Measurements from ENCODE around the gene KDM4C.
"Not testable (repeated sequence)": the region's sequence is repeated elsewhere in the genome, so short reads cannot be mapped to it uniquely, and the experiment has no call there.

The KDM4C gene

DNA sequence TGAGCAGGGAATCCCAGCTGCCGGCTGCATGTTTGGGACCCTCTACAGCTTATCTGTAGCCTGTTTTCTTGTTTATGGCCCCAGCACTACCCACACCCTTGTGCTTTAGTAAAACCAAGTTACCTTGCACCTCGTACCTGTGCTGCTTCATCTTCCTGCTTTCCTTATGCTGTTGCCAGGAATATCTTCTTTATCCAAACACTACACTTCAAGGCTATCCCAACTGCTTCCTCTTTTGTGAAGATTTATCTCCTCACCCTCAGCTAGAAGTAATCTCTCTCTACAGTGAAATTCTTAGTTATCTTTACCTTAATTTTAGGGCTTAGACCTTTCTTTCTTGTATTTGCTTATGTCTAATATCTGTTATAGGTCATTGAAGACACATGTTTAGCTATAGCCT, 171.1 kb downstream of the KDM4C start:
- DNase-seq (ENCODE audit: low read depth in 4 of 4, low spot score in 1 of 4) = no peak

DNA sequence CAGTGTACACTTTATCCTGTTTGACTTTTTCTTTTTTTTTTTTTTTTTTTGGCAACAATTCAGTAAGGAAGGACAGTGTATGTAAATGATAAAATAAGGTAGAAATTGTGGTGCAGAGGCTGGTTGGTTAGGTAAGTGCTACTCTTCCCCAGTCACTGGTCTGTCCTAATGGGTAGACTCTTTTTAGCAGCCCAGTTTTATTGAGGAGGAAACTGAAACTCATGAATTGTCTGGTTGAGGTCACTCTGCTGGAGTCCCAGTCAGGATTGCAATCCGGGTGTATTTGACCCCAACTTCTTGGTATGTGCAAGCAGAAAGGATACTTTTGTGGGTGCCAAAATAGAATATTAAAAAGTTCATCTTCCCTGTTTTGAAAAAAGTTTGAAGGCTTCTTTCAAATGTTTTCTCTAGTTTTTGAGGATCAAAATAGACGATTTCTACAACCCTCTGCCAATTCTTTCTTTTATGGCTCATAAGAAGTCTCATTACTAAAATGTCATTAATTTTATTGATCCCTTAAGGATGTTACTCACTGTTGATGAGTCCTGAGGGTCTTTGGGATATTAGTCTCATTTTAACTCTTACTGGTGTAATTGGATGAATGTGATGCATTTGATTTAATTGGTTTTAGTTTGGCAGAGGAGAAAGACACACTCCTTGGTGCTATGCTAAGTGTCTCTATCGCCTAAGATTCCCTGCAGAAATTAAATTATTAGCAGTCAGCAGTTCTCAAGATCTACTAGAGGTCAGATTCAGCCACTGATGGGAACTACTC, 171.9 kb downstream of the KDM4C start:
- no peak for DNase-seq (ENCODE audit: low read depth in 4 of 4, low spot score in 1 of 4)

DNA sequence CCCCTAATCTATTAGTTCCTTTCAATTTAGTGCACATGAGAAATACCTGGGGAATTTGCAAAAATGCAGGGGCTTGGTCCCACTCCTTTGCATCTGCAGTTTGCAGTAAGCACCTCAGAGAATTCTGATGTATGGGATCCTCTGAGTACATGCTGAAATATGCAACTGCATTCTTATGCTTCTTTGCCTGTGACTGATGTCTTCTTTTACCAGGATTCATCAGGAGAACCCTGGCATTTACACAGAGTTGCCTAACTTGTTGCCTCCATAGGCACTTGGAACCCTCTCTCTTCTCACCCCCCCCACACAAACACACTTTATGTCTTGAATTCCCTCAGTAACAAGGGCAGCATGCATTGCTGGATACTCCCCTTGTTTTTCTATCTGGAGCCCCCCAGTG, 173.1 kb downstream of the KDM4C start:
- no peak for DNase-seq (ENCODE audit: low read depth in 4 of 4, low spot score in 1 of 4)

DNA sequence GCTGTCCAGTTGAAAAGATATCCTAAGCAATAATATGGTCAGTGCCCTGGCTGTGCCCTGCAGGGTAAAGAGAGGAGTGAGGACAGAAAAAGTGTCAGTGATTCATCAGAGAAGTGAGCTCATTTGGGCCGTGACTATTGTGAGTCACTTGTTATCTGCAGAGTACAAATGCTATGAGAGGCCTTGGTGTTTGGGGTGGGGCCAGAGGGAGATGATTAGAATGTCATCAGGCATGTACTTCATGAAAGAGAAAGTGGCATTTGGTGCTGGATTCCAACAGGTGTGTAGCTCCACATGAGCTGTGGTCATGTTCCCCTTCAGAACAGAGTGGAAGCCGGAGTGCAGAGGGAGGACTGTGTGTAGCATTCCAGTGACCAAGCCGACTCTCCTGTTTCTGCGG, 174.1 kb downstream of the KDM4C start:
- peak in 2 of 4 experiments; percentile 8 to 19 for DNase-seq (ENCODE audit: low read depth in 4 of 4, low spot score in 1 of 4)

DNA sequence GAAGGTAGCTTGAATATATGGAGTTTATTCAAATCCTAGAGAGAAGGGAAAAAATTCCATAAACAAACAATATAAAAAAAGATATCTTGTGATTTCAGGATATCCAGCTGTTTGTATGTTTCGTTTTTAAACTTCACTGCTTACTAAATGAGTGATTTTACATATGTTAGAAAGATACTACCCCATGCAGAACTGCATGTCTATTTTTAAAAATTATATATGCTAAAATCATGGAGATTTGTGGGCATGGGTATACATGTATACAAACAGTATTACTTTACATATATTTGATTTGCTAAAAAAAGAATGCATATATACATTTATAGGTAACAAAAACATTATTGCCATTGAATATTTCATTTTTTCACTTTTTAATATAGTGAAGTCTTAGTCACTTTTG, 178.3 kb downstream of the KDM4C start:
- no peak for DNase-seq (ENCODE audit: low read depth in 4 of 4, low spot score in 1 of 4)

DNA sequence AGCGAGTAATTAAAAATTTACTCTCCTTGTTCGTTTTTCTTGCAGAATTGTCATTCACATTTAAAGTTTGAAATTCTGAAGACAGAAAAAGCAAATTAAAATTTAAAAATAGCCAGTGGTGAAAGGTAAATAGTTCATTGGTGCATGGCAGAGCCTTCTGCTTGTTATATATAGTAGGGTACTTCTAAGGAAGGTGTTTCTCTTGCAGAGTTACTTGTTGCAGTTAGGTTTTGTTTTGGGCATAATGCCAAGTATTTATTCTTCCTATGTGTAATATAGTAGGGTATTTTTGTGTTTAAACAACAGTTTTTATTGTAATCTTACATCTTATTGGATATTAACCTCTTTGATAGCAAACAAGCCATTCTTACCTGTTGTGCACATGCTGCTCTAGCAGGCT, 179.4 kb downstream of the KDM4C start:
- no peak for DNase-seq (ENCODE audit: low read depth in 4 of 4, low spot score in 1 of 4)

DNA sequence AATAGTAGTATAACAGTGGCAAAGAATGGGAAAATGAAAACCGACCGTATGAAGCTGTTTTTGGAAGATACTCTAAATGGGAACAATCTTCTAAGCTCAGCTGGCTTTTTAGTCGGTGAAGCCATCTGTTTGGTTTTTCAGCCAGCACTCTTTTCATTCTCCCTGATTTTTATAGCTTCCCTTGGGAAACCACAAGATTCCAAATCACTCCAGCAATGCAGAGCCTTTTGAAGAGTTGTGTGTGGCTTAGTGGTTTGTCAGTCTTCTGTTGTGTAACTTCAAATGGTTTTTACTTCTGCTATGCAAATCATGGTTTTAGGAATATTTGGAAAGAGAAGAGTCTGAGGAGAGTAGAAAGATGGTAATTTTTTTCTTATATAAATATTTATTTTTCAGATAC, 180.7 kb downstream of the KDM4C start:
- DNase-seq (ENCODE audit: low read depth in 4 of 4, low spot score in 1 of 4) = no peak

DNA sequence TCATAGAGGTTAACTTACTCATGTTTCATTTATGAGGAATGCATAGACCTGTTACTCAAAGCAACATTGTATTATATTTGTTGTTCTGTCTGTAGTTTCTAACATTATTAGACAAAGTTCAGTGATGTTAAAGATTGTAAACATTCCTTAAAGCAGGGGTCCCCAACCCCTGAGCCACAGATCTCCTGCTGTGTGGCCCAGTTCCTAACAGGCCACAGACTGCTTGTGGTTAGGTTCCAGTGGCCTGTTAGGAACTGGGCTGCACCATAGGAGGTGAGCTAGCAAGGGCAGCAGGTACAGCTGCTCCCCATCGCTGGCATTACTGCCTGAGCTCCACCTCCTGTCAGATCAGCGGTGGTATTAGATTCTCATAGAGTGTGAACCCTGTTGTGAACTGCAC, 181.1 kb downstream of the KDM4C start:
- DNase-seq (ENCODE audit: low read depth in 4 of 4, low spot score in 1 of 4) = no peak

DNA sequence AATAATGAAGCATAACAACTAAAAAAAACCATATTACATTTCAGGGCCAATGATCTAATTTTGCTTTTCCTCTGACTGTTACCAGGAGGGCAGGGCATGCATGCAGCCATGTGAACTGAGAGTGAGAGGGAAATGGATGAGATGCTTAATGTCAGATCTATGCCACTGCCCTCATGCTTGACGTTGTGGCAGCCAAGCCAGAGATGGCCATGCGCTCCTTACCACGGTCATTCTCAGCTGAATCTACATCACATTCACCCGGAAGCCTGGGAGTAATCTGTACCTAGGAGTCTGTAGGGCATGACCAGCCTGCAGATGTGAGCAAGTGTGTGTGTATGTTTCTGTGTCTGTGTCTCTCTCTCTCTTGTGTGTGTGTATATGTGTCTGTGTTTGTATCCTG, 183.7 kb downstream of the KDM4C start:
- DNase-seq (ENCODE audit: low read depth in 4 of 4, low spot score in 1 of 4) = no peak

DNA sequence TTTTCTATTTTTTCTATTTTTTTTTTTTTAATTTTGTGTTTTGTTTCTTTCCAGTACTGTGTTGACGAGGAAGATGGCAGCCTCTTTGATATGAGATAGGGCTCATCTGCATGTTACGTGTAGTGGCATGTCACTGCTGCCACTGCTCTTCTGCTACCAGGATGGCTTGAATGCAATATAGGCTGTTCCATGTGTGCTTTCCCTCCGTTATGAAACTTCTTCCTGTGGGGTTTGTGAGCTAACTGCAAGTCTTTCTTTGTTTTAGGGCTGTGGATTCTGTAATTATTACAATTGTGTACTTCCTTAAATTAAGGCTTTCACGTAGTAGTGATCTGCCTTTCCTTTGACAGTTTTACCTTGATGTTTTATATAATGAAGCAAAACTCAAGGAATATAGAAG, 184.6 kb downstream of the KDM4C start:
- DNase-seq (ENCODE audit: low read depth in 4 of 4, low spot score in 1 of 4) = no peak

DNA sequence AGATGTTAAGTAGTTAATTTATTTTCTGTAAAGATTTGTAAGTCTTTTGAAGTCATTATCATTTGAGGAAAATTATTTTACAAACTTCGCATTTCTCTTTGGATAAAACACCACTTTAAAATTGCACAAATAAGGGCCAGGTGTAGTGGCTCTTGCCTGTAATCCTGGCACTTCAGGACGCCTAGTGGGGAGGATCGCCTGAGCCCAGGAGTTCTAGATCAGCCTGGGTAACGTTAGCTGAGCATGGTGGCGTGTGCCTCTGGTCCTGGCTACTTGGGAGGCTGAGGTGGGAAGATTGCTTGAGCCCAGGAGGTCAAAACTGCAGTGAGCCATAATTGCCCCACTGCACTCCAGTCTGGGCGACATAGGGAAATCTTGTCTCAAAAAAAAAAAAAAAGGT, 185.5 kb downstream of the KDM4C start:
- DNase-seq (ENCODE audit: low read depth in 4 of 4, low spot score in 1 of 4) = no peak

DNA sequence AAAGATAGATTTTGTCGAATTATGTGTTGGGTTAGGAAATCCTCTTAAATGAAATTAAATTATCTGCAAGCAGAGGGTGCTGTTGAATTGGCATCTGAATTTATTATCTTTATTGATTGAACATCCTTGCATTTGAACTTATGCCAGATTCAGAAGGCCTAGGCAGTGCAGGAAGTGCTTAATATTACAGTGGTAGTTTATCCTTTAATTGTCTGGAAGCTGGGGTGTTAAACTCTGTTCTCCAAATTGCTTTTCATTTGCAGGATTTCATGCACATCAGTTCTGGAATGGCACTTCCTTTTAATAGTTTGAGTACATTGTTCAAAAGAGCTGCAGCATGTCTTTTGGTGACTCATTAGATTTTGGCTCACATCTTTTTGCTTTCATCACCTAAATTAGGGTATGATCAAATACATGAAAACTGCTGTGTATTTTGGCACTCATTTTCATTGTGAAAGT, 186.3 kb downstream of the KDM4C start:
- no peak for DNase-seq (ENCODE audit: low read depth in 4 of 4, low spot score in 1 of 4)

DNA sequence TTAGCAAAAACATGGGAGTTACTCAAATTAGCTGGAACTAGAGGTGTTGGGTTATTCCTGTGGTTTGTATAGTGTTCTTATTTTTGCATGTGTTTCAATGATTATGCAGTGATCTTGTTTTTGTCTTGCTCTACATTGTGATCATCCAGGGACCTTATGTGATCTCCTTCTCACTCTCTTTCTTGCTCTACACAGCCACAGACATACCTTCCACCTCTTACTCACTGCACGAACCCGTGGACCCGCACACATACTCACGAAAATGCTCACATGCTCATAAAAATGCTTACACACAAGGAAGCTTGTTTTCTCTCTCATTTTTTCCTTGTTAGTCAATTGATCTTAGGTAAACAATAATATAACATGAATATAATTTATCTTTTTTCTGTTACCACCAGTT, 187.1 kb downstream of the KDM4C start:
- no peak for DNase-seq (ENCODE audit: low read depth in 4 of 4, low spot score in 1 of 4)

DNA sequence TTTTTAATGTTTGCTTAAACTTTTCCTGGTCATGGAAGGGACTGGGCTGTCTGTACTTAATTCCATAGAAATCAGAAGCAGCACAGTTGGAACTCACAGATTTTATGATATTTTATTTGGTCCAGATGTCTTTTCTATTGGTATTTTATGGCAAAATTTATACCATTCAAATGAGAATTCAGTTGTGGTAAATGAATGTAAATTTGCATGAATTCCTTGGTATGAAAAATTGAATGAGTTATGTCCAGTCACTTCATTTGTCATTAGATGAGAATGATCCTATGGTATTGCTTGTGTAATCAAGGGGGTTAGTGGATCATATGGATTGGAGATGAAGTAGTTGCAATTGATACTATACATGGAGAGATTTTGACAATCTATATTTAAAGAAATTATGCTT, 188.0 kb downstream of the KDM4C start:
- DNase-seq (ENCODE audit: low read depth in 4 of 4, low spot score in 1 of 4) = no peak

DNA sequence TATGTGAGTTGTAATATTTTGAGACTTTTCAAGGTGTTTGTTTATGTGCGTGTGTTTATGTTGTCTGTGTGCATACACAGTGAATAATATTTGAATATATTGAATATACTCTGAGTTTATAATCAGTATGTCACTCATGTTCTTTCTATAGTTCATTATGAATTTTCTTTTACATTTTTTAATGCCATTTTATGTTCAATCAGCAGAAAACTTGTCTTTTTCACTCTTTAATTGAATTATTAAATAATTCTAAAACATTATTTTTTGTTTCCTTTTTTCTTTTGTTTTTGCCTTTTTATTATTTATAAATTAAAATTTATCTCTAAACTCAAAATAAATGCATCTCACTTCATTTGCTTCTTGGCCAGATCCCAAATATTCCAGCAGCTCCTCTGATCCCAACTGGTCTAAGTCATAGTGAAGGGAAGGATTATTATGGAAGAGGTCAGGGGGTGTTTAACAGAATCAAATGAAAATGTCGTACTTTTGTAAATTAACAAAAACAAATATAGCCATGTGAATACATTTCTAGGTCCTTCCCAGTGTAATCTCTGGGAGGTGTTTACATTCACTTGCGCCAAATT, 188.9 kb downstream of the KDM4C start:
- DNase-seq (ENCODE audit: low read depth in 4 of 4, low spot score in 1 of 4) = no peak

DNA sequence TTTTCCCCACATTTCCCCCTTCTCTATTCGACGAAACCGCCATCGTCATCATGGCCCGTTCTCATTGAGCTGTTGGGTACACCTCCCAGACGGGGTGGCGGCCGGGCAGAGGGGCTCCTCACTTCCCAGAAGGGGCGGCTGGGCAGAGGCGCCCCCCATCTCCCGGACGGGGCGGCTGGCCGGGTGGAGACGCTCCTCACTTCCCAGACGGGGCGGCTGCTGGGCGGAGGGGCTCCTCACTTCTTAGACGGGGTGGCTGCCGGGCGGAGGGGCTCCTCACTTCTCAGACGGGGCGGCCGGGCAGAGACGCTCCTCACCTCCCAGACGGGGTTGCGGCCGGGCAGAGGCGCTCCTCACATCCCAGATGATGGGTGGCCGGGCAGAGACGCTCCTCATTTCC, 191.1 kb downstream of the KDM4C start:
- DNase-seq (ENCODE audit: low read depth in 4 of 4, low spot score in 1 of 4) = not testable (repeated sequence)

DNA sequence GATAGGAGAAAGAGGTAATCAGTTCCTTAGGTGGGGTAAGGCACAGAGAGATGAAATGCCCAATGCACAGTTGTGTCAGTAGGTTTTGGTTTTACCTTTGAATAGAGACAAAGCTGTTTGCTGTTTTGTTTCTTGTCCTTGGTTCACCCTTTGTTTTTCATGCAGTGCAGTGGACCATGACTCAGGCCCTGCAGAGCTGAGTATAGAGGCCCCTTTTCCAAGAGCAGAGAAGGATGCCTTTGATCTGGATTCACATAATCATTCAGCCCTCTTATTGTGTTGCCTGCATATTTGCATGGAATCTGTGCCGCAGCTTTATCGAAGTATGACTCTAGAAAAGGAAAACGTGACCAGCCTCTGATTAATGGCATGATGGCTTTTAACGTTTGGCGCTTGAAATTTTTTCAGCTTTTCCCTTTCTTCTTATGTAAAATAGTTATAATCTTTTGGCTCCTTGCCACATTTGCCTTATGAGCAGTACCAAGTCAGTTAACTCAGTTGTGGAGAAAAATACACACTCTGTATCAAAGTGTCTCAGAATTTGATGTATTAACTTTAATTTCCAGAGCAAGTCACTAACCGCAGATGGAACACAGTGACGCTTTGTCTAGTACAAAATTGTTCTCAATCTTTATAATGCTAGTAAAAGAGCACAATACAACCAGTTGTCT, 197.6 kb downstream of the KDM4C start:
- no peak for DNase-seq (ENCODE audit: low read depth in 4 of 4, low spot score in 1 of 4)

DNA sequence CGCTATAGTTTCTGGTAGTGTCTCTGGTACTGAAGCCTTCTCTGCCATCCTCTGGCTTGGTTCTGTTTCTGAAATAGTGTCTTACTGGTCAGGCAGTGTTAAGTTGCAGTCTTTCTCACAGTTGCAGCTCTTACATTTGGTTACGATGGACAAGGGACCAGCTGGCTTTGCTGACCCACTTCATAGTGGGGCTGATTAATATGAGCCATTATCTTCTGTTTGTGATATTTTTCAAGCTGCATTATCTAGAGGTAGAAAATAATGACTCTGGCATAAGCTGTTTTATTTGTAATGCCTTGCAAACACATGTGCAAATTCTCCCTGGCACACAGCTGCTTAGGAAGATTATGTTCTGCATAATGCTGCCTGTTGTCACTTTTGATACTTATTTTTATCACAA, 199.1 kb downstream of the KDM4C start:
- DNase-seq (ENCODE audit: low read depth in 4 of 4, low spot score in 1 of 4) = no peak

DNA sequence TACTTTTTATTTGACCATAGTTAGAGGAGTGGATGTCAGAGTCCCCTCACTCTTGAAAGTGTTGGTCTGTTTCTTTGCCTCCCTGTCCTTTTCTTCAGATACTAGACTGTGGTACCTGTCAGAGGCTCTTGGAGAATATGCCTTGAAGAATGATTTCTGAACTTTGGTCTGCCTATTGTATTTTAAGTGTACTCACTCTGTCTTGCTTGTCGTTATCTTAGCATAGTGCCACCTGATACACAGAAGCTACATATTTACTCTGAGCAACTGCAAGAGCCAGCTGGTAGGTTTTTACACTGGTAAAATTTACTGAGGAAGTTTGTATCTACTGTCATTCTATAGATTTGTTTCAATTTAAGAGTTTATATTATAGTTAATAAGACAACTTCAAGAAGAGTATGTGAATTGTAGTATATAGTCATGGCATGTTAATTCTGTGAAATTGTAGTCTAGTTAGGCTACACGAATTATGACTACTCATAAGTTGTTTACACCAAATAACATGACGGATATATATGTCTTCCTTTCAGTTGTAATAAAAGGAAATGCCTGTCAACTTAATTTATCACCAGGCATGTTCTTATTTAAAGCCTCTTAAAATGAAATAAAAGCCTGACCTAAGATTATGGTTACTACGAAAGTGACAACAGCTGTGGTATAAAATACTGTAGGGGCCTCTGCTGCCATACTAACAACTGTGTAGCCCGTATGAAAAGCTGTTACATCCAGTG, 201.7 kb downstream of the KDM4C start:
- no peak for DNase-seq (ENCODE audit: low read depth in 4 of 4, low spot score in 1 of 4)

DNA sequence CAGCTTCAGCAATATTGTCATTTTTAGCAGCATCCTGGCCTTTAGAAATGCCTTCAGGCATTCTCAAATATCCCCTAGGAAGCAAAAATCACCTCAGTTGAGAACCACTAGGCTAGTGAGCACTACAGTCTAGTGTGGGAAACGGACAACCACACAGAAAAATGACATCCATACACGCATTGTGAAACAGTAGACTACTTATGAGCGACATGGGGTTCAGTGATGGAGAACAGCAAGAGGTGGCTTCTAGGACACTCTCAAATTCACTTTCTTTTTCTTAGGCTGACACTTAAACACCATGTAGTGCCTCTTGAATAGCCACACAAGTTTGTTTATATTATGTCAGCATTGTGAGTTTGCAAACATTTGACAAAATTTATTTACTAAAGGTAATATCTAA, 203.0 kb downstream of the KDM4C start:
- no peak for DNase-seq (ENCODE audit: low read depth in 4 of 4, low spot score in 1 of 4)

DNA sequence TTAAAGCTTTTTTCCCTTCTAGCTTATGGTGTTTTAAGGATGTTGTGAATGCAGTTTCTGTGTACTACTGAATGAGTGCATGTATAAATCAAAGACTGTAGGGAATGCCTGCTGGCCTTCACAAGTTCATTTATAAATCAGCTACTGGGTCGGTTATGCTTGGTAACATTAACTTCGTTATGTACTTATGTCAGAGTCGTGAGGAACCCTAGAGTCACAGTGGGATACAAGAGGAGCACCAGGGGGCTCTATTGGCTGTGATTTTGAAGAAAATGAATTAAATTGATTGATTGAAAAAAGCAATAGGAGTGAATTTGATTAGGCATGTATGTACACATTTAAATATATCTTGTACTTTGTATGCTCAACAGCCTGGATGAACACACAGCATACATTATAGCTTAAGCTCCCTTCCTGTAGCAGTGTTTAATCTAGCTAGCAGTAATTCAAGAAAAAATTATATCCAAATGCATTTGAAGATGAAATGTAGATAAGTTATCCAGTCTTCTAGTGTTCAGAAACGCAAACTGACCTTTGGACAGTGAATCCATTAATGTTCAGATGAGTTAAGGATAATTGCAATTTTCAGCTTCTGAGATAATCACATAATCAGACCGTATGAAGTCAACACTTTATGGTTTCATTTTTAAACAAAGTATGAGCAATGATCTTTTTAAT, 204.2 kb downstream of the KDM4C start:
- DNase-seq (ENCODE audit: low read depth in 4 of 4, low spot score in 1 of 4) = no peak

Measured in stimulated activated CD4-positive, alpha-beta T cell treated with anti-CD3 and anti-CD28 coated beads, Interleukin-1b, Interleukin-23, amount 100 ng/mL, for 24 hours (primary cell).